GM18517 (cell line): Measurements from ENCODE around the gene VILL.
"Not testable (repeated sequence)": the region's sequence is repeated elsewhere in the genome, so short reads cannot be mapped to it uniquely, and the experiment has no call there.

Source experiments
- ATAC-seq: cut with Tn5 transposase; IDR thresholded peaks from one replicate; pipeline ENCODE4 v1.9.1; 2021; ENCODE audit warnings: mild to moderate bottlenecking, moderate library complexity; ENCODE audit not compliant: unreplicated experiment

Gene VILL

GRCh38 chr3:38031022-38031994 is 40.7 kb downstream of the VILL start:
- no peak for ATAC-seq

DNA sequence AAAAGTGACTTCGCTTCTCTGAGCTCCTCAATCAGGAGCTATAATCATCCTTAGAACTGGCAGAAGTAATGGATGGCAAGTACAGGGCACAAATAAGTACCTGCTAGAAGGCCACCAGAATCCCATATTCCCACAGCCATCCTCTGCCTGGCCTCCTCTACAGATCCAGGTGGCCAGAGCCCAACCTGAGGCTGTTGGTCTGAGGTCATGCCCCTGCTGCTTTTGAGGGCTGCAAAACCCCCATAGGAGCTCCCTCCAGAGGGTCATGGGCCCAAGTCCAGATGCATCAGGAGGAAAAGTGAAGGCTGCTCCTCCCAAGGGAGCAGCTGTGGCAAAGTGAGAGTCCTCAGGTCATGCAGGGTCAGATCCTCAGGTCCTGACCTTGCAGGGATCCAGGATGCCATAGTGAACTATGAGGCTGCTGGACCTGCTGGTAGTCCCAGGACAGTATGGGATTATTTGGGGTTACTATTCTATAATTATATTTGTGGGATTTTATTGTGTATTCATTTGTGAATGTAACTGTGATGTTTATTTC is 41.8 kb downstream of the VILL start:
- no peak for ATAC-seq

DNA sequence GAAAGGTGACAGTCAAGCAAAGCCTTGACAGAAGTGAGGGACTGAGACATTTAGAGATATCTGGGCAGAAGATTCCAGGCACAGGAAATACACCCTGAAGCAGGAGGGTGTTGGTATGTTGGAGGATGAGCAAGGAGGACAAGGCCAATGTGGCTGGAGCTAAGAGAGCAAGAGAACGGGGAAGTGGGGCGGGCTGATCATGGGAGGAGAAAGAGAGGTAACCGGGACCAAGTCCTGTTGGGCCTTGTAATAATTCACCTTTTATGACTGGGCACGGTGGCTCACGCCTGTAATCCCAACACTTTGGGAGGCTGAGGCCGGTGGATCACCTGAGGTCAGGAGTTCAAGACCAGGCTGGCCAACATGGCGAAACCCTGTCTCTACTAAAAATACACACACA is 43.0 kb downstream of the VILL start:
- not testable (repeated sequence) for ATAC-seq

- not testable (repeated sequence) for ATAC-seq
Observed at GRCh38 chr3:38034335-38034734, 43.7 kb downstream of the VILL start.

DNA sequence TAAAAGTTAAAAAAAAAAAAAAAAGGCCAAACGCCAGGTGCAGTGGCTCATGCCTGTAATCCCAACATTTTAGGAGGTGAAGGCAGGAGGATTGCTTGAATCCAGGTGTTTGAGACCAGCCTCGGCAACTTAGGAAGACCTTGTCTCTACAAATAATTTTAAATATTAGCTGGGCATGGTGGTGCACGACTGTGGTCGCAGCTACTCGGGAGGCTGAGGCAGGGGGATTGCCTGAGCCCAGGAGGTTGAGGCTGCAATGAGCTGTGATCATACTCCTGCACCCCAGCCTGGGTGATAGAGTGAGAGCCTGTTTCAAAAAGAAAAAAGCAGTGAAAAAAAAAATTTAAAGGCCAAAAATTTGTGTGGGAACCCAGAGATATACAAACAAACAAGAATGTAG is 45.7 kb downstream of the VILL start:
- ATAC-seq: no peak

- ATAC-seq: no peak
Observed at GRCh38 chr3:38036906-38037305, 46.3 kb downstream of the VILL start.

DNA sequence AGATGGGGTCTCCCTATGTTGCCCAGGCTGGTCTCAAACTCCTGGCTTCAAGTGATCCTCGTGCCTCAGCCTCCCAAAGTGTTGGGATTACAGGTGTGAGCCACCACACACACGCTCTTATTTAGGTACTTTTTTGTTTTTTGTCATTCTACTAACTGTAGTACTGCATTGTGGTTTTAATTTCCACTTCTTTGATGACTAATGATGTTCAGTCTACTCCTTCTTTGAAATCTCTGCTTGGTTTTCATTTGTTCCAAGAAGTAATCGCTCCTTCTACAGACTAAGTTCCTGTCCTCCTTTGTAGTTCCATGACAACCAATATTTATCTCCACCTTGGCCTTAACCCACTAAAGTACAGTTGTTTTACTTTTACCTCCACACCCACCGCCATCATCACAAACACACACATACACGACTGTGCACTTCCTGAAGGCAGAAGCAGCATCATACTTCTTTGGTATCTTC is 47.9 kb downstream of the VILL start:
- no peak for ATAC-seq

DNA sequence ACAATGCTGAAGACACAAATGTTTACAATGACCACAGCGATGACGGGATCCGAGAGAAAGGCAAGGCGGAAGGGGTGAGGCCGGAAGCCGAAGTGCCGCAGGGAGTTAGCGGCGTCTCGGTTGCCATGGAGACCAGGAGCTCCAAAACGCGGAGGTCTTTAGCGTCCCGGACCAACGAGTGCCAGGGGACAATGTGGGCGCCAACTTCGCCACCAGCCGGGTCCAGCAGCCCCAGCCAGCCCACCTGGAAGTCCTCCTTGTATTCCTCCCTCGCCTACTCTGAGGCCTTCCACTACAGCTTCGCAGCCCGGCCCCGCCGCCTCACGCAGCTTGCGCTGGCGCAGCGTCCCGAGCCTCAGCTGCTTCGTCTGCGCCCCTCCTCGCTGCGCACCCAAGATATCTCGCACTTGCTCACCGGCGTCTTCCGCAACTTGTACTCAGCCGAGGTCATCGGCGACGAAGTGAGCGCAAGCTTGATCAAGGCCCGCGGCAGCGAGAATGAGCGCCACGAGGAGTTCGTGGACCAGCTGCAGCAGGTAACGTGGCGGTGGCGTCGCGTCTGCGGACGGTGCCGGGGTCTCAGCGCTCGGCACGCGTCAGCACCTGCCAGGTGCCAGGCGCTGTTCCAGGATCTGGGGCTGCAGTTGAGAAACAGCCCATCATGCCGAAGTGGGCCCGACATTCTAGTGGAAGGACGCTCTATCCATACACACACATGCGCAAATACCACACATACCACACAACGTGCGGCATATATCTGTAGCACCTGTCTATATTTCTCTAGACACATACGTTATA is 48.7 kb downstream of the VILL start, which contains the start of gene DLEC1:
TSS of gene DLEC1 (plus strand) at position 108 of the 798 bp plus-strand sequence. CDS start at position 126, 18 bp downstream.
- ATAC-seq: peak; percentile 74

GRCh38 chr3:38039899-38040261 is 49.3 kb downstream of the VILL start:
- ATAC-seq: peak; percentile 25

GRCh38 chr3:38040401-38040800 is 49.8 kb downstream of the VILL start:
- ATAC-seq: no peak

DNA sequence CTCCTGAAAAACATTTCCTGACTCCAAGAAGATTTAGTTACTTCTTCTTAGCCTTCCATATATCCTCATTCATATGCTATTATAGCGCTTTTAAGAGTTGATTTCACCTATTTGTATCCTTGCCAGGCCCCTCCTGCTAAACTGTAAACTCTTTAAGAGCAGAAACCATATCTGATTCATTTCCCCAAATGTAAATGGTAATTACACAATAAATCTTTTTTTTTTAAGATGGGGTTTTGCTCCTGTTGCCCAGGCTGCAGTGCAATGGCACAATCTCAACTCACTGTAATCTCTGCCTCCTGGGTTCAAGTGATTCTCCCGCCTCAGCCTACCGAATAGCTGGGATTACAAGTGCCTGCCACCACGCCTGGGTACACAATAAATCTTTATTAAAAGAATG is 52.9 kb downstream of the VILL start:
- ATAC-seq: no peak

DNA sequence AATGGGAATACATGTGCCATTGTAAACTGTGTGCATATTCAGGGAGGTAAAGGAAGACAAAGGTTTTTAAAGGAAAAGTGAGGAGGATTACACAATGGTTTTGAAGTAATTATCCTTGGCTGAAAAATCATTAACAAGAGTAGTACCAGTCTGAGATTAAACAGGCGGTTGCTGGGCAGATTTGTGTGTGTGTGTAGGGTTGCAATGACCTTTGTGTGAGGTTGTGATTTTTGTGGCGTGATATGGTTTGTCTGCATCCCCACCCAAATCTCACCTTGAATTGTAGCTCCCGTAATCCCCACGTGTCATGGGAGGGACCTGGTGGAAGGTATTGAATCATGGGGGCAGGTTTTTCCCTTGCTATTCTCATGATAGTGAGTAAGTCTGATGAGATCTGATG is 55.4 kb downstream of the VILL start:
- ATAC-seq: no peak

- ATAC-seq: no peak
Observed at GRCh38 chr3:38046821-38047220, 56.2 kb downstream of the VILL start.

DNA sequence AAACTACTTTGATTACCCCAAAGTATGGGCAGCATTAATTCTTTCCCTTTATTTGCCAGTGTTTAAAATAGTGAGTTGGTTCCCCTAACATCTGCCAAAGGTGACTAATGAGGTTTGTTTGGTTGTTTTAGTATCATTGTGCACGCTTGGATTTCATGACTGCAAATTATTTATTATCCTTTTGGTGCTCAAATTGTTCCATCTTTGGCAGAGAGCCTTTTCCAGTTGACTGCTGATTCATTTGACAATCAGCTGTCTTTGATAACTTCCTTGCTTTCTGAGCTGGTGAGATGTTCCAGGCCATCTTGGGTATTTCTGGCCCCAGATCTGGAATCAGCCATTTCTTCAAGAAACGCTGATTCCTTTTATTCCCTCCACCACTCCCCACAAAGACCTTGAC is 57.3 kb downstream of the VILL start:
- ATAC-seq: no peak

DNA sequence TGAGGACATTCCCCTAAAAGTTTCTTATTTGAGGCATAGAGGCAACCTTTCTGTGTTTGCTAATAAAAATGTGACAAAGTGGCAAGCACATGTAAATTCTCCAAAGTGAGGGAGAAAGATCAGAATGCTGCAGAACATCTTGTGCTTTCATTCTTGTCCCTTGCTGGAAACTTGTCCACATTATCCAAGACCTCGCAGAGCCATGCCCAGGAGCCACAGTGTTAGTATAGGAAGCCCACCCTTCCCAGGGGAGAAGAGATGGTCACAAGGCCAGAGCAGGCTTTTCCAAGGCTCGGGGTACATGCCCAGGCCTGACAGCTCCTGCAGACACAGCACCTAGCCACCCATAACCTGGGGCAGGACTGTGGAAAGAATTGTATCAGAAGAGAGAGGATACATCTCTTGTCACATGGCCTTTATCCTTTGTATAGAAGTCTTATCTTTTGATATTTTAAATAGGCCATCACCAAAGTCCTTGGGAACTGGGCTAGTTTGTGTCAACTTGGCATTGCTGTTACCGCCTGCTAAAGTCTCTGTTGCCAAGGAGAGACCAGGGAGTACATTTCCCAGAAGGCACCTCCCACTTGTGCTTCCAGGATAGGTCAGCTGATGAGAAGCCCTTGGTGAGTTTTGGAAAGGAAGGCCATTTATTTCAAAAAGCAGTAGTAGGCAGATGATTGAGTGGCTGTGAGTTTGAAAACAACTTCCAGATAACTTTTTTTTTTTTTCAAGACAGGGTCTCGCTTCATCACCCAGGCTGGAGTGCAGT is 59.0 kb downstream of the VILL start:
- no peak for ATAC-seq

DNA sequence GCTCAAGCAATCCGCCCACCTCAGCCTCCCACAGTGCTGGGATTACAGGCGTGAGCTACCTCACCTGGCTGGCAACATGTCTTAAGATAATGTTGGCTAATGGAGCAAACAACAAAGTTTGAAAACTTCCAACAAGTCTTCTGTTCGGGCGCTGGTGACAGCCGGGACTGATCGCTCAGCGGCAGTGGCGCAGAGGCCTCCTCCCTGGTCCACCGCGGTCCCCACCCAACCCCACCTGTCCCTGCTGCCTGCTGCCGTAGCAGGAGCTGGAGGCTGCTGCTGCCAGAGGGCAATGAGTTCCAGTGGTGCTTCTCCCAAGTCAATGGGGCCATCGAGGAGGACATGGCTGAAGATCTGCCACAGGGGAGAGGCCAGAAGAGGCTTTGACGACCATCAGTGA is 60.5 kb downstream of the VILL start:
- ATAC-seq: no peak

- not testable (repeated sequence) for ATAC-seq
Observed at GRCh38 chr3:38053286-38053685, 62.7 kb downstream of the VILL start.

DNA sequence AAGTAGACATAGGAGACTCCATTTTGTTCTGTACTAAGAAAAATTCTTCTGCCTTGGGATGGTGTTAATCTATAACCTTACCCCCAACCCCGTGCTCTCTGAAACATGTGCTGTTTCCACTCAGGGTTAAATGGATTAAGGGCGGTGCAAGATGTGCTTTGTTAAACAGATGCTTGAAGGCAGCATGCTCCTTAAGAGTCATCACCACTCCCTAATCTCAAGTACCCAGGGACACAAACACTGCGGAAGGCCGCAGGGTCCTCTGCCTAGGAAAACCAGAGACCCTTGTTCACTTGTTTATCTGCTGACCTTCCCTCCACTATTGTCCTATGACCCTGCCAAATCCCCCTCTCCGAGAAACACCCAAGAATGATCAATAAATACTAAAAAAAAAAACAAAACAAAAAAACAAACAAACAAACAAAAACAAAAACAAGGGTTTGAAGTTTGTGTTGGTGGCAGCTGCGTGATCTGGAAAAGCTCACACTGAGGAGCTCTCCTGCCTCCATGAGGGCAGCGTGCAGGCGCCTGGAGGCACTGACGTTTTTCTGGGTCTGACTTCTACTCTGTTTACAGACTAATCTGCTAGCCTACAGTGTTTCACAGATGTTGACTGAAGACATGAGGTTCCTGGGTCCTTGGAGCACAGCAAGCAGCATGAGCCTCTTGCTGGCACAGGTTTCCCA is 63.4 kb downstream of the VILL start:
- not testable (repeated sequence) for ATAC-seq

DNA sequence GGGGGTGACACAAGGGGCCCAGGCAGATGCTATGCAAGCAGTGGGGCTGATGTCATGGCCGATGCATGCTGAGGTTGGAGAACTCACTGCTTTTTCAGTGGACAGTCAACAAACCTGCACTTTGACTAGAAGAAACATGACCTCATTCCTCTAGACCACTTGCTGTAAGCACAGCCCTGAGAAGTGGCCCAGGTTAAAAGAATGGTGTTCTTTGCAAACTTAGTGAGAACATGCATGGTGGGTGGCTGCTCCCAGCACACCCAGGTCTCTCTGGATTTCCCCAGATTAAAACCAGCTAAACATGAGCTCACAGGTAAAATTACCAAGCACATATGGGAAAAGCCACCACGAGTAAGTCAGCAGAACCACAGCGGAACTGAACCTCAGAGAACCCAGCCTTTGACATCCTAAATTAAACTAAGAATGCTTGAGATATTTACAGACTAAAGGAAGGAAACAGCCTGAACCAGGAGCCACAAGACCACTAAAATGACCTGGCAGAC is 64.0 kb downstream of the VILL start:
- no peak for ATAC-seq
